HK-2 (cell line): ENCODE data around the gene PADI4.
"Not testable (repeated sequence)": the region's sequence is repeated elsewhere in the genome, so short reads cannot be mapped to it uniquely, and the experiment has no call there.

Experiments
- DNase-seq: peaks from one replicate; pipeline ENCODE4 v3.0.0-alpha.2; 2018; ENCODE audit not compliant: unreplicated experiment

The PADI4 gene

DNA sequence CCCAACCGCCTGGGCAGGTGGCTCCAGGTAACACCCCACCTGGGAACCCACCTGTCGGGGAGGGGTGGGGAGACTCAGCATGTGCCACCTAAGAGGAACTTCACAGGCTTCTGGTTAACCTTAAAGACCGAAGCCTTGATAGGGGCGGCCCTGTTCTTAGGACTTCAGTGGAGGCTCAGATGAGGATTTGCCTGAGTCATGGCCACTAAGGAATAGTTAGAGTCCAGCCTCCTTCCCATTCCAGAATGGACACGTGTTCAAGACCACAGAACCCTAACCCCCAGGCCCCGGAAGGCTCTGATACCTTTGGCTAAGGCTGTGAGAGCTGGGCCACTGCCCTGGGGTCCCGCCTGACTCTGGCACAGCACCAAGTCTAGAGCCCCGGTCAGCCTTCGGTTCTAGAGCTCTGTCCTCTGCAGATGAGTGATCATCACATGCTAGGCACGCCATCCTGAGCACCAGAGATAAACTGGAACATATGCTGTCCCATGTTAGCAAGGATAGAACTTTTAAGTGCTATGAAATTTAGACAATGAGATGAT is 84.3 kb downstream of the PADI4 start:
- DNase-seq = no peak

DNA sequence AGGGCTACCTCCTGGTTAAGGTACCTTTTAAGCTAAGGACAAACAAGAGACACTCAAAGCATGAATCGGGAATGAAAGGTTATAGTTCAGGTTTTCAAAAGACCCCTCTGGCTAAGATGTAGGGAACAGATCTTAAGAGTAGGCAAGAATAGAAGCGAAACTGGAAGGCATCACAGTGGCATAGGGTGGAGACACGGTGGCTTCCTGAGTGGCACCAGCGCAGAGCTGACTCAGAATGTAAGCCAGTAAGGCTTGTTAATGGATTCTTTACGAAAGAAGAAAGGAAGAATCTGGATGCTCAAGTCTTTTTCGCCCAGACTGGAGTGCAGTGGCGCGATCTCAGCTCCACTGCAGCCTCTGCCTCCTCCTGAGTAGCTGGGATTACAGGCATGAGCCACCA is 85.2 kb downstream of the PADI4 start:
- DNase-seq = no peak

DNA sequence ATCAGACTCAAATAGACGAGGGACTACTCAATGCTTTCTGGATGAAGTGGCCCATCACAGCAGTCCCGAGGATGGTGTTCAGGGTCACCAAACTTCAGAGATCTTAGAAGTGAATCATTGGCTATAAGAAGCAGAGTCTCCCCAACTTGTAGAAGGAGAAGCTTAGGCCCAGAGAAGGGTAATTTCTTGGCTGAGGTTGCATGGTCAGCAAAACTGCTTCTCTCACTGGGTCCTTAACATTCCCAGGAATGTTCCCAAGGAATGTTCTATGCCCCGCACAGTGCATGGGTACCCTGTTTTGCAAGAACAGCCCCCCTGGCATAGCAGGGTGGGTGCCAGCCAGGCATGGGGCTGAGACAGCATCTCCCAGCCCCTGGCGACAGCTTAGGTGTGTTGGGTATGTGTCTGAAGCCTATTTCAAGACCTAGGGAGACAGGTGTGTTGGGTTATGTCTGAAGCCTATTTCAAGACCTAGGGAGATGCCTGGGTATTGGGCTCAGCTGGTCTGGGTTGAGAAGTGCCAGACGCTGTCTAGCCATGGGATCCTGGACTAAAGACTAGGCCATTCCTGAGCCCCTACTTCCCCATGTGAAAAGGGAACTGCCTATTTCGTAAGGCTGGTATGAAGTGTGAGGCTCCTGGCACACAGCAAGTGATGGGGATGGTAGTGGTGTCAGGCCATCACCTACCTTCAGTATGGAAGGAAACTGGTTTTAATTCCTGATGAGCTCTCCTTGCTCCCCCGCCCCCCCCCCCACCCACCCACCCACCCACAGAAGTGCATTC is 90.1 kb downstream of the PADI4 start:
- DNase-seq = no peak

DNA sequence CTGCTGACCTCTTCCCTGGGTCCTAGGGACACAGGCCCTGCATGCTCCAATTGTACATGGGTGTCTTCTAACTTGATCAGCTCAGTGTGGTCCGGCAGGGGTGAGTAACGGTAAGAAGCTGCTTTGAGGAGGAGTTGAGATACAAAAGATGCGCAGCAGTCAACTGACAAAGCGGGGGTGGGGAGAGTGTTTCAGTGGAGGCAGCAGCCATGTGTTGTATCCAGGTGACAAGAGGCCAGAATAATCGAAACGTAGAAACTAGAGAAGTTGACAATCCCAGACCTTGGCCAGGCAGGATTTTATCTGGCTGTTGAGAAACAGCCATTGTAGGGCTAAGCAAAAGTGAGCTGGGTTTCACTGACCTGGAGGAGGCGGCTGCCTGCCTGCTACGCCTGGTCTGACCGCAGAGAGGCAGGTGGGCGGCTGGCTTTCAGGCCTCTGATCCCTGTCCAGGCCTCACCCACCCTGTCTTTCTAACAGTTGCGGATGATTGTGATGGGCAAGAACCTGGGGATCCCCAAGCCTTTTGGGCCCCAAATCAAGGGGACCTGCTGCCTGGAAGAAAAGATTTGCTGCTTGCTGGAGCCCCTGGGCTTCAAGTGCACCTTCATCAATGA is 92.8 kb downstream of the PADI4 start:
- no peak for DNase-seq

DNA sequence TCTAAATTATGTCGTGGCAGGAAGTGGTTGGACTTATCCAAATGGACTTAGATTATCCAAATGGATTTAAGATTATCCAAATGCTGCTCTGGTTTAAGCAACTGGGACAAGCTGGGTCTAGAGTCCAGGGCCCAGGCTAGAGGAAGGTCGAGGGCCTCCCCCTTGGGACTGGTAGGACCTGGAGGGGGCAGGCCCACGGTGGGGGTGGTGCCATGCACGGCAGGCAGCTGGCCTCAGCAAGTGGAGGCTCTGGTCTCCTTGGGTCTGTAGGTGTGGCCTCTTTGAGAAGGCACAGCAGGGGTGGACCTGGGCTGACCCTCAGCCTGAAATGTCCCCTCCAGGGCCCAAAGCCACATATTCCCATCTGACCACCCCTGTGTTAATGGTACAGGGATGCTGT is 93.8 kb downstream of the PADI4 start:
- no peak for DNase-seq

DNA sequence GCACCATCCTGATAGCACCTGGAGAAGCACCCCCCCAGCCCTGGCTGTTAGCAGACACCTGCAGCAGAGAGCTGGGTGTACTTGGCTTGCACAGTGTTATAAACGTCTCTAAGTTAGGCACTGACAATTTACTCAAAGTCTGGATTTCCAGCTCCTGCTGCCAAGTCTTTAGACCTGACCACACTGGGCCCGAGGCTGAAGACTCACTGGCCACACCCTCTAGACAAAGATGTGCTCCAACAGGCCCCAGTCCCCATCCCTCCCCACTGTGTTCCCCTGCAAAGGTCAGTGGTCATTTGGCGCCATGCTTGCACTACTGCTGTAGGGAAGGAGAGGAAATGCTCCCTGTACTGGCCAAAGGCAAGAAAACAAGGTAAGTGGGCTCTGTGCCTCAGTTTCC is 95.1 kb downstream of the PADI4 start:
- DNase-seq = no peak

DNA sequence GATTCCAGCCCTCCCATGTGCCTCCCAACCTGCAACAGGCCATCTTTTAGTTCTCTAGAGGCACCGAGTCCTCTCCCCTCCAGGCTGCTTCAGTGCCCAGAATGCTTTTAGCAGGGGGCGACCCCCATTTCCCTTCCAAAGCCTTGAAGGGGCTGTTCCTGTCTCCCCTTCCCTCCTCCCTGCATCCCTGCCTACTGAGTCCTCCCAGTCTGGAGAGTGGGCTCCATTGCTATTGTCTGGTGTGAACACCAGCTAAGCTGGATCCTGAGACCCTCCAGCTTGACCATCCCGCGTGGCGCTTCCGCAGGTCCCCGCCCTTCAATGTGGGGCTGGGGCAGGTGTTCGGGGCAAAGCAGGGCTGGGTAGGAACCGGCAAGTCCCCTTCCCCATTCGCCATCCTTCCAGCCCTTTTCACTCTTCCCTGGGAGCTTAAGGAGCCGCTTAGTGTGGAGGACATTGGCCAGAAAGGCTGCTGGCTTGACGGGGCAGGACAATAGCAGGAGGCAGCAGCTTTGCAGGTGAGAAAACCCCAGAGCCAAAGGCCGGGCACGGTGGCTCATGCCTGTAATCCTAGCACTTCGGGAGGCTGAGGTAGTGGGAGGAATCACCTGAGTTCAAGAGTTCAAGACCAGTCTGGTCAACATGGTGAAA is 96.2 kb downstream of the PADI4 start:
- no peak for DNase-seq

DNA sequence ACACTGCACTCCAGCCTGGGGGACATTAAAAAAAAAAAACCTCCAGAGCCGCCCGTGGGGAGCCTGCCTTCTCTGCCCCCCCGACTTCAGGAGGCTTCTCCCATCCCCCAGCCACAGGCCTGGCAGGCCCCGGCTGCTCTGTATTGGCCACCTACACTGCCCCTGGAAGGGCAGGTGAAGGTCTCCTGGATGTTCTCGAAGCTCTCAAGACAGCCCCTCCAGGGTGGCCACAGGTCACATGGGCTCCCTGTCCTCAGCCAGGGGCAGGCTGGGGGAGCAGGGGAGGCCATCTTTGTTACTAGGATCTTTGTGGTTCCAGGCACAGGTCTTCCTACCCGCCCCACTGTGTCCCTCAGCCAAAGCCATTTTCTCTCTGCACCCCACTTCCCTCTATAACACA is 96.8 kb downstream of the PADI4 start:
- DNase-seq = no peak

DNA sequence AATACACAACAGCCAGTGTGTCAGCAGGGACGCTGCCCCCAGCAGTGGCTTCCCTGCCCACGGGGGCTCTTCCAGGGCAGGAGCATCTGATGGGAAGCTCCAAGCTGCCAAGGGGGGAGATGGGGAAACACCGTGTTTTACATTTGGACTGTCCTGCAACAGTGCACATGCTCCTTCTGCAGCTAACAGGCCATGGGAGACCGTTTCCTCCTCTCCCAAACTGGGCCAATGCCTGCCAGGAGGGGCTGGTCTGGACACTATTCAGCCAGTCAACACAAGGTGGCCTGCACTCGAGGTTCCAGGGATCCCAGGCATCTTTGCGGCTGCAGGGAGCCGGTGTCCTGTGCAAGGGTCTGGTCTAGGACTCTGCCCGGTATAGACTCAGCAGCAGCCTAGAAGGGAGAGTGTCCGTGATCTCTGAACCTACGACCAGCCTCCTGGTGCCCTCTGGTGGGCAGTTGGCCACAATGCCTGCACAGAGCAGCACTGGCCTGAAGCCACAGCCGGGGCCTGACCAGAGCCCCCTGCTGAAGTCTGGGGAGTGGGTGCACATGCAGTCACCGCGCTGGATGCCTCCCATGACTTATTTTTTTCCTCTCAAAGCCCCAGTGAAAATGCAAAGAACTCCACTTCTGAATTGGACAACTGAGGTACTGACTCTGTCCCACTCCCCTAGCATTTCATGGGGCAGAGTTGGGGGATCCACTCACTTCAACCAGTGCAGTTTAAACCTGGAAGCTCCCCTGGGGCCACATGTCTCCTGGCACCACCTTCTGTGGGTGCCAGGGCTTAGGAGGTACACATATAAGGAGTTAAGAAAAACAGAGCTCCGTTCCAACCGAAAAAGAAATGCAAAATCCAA is 98.1 kb downstream of the PADI4 start:
- peak; percentile 69 for DNase-seq

DNA sequence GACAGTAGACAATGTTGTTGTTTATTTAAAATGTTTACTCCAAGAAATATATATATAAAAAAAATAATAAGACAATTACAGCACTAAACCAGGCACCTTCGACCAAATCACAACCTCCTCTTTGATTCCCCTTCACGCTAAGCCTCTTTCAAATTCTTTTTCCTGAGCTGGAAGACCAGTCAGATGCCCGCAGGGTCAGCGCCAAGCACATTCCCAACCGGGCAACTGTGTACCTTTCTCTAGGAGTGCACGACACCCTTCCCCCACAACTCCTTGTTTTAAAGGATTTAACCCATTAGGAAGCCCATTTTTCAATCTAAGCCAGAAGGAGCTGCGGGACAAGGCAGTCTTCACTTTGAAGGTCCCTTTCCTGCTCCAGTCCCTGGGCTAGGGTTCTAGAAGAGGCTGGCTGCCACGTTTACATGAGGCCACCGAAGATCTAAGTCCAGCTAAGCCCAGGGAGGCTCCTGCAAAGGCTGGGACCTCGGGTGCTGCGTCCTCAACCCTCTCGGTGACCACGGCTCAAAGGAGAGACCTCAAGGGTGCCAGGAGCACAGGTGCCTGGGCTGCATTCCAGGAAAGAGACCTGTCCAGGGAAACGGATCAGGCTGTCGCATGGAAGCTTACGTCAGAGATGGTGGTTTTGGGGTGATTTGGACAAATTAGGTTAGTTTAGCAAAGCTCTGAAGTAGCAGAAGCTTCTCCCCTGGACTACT is 98.9 kb downstream of the PADI4 start:
- not testable (repeated sequence) for DNase-seq

DNA sequence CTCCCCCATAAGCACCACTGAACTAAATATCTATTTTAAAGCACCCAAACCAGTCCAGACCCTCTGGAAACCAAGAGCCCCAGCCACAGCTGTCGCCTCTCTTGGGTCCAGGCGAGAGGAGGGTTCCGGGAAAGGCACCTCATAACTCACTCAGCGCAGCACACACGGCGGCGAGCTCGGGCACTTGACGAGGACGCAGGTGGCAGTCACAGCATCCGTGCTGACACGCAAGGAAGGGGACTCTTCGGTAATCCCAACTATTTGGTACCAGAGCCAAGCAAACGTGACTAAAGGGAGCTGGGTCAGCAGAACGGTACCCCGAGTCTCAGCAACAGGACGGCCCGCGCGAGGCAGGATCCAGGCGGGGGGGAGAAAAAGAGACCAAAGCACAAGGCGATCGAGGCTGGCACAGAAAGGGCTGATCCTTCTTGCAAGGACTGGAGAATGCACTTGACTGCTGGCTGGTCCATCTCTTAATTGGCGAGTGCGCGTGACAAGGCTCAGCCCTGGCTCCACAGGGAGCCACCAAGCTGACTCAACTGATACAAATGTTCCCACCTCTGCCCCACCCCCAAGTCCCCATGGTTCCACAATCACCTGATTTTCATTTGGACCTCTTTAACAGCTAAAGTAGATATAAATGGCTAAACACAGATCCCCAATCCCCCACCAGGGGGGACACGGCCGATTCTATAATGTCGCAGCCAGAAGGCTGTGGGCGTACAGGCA is 100.0 kb downstream of the PADI4 start:
- not testable (repeated sequence) for DNase-seq

DNA sequence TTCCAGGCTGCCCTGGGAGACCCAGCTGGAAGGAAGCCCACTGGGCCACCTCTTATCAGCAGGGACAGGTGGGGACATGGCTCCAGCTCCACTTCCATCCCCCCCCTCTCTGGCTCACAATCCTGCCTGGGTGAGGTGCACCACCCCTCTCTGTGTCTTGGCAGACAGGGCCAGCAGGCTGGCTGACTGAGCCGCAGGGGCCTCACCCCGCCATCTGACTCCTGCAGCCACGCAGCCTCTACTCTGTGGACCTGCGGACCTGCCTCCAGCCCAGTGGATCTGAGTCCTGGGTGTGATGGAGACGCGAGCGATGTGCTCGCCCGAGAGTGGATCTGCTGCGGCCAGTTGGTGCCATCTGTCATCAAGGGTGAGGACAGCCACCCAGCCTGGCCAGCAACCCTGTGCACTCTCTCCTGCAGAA is 101.4 kb downstream of the PADI4 start:
- DNase-seq = no peak

DNA sequence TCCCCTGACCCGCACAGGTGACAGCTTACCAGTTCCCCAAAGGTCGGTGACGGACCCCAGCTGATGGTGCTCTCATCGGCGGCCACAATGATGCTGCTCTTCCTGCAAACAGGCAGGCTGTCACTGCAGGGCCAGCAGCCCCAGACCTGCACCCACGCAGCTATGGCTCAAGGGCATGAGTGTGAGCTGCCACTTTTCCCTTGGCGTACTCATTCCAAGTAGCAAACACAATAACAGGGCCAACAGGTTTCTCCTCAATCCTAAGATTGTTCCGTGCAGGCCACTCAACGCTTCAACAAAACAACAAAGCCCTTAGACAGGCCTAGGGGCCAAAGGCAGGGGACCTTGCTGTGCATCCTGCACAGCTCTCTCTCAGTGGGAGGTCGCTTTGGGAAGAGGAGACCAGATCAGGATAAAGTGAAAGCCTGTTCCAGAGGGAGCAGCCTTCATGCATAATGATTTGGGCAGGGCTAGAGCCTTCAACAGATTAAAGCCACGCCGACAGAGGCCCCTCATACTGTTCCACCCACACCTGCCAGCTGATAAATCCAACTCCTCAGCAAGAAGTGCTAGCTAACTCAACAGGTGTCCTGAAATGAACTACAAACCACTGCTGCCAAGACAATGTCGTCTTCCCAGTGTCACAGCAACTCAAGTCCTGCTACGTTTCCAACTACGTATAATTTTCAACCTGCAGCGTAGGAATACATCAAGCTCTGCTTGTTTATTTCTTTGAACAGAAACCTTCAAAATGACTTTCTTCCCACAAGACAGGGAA is 104.3 kb downstream of the PADI4 start:
- DNase-seq = no peak
